Caco-2 (cell line): ENCODE results near the gene MAN1B1. TPM values are rescaled to one million over a fixed set of nuclear protein-coding genes. Genes with fewer than 3 reads are reported as not detected.

Source experiments
- Bru-seq: library from RNA; stranded (reverse); fragments of 400-500 nt; gene quantifications from one replicate; lab custom pipeline; 2021; lab: Mats Ljungman, UMichigan
- BruChase-seq, 2 experiments: library from RNA; stranded (reverse); fragments of 400-500 nt; gene quantifications; one replicate each; lab custom pipeline; 2021; lab: Mats Ljungman, UMichigan
- BruUV-seq: library from RNA; stranded (reverse); fragments of 400-500 nt; replicated peaks from 2 replicates; lab custom pipeline; 2021; lab: Mats Ljungman, UMichigan
- CTCF ChIA-PET: fragments of 300-600 bp; sonication (Branson Sonifier 250); formaldehyde crosslinking; loops from one replicate; lab custom pipeline; 2022; ENCODE audit warnings: antibody characterized with exemption; lab: Charles Lee
- POLR2A ChIA-PET: fragments of 300-600 bp; sonication (Branson Sonifier 250); formaldehyde crosslinking; loops from one replicate; lab custom pipeline; 2022; ENCODE audit warnings: antibody characterized with exemption; lab: Charles Lee
- DNase-seq, 2 experiments: peaks; one replicate each; pipeline versions ENCODE4 v3.0.0 to v3.0.0-alpha.2; 2020 to 2022
- H3K27me3 ChIP-seq: replicated peaks from 2 replicates; pipeline ENCODE4 v1.6.0; 2011; ENCODE audit warnings: low read length; ENCODE audit not compliant: control insufficient read depth, insufficient read depth
- H3K36me3 ChIP-seq: 2 replicates; pipeline ENCODE4 v1.5.1; 2011; ENCODE audit warnings: low read length; ENCODE audit not compliant: control insufficient read depth, insufficient read depth
- H3K4me1 ChIP-seq: fragments of 250-450 bp; sonication (Bioruptor Pico); 2 replicates; pipeline ENCODE4 v1.5.1; 2020; ENCODE audit warnings: mild to moderate bottlenecking
- H3K4me3 ChIP-seq: 2 replicates; pipeline ENCODE4 v1.5.1; 2011; ENCODE audit warnings: low read depth, mild to moderate bottlenecking, control low read depth, low read length
- H3K9me3 ChIP-seq: fragments of 250-450 bp; sonication (Bioruptor Pico); 2 replicates; pipeline ENCODE4 v1.5.1; 2020; ENCODE audit warnings: mild to moderate bottlenecking, moderate library complexity
- H3K27ac Mint-ChIP-seq: one replicate; pipeline ENCODE4 v1.8.0; 2022; ENCODE audit warnings: mixed read lengths; ENCODE audit not compliant: unreplicated experiment
- H3K27me3 Mint-ChIP-seq: one replicate; pipeline ENCODE4 v1.8.0; 2022; ENCODE audit warnings: mixed read lengths; ENCODE audit not compliant: insufficient read depth, unreplicated experiment
- H3K36me3 Mint-ChIP-seq: one replicate; pipeline ENCODE4 v1.8.0; 2022; ENCODE audit warnings: mild to moderate bottlenecking, mixed read lengths; ENCODE audit not compliant: insufficient read depth, unreplicated experiment
- H3K4me1 Mint-ChIP-seq: one replicate; pipeline ENCODE4 v1.8.0; 2022; ENCODE audit warnings: low read depth, mixed read lengths; ENCODE audit not compliant: unreplicated experiment
- H3K4me3 Mint-ChIP-seq: one replicate; pipeline ENCODE4 v1.8.0; 2022; ENCODE audit warnings: mild to moderate bottlenecking, moderate library complexity, mixed read lengths; ENCODE audit not compliant: unreplicated experiment
- H3K9me3 Mint-ChIP-seq: one replicate; pipeline ENCODE4 v1.8.0; 2022; ENCODE audit warnings: mixed read lengths; ENCODE audit not compliant: unreplicated experiment
- intact Hi-C: fragments of 100-400 bp; cut with micrococcal nuclease; formaldehyde crosslinking; loops from one replicate; pipeline ENCODE4 v1.10.0; 2022; ENCODE audit not compliant: unreplicated experiment
- long read RNA-seq: library from polyadenylated mRNA; stranded (forward); transcript quantifications from one replicate; pipeline ENCODE4 v2.0.0, GENCODE V29; 2022
- total RNA-seq: library from RNA; stranded (reverse); gene quantifications from 2 replicates; pipeline ENCODE4 v1.2.3, GENCODE V29; 2022
- TF ChIP-seq, protein P1 (sequence below), 2 experiments: fragments of 200-600 bp in 1 of 2; IDR thresholded peaks; 1 replicate in 1 of 2; 2 replicates in 1 of 2; pipeline versions ENCODE4 v1.5.1 to v1.8.0; 2011 to 2022; ENCODE audit warnings: antibody characterized with exemption in 1 of 2, control low read depth in 1 of 2, inconsistent platforms in 1 of 2, low read depth in 1 of 2, low read length in 1 of 2, mild to moderate bottlenecking in 1 of 2, moderate library complexity in 1 of 2; ENCODE audit not compliant: insufficient read depth in 1 of 2, severe bottlenecking in 1 of 2, unreplicated experiment in 1 of 2

Gene MAN1B1
- total RNA-seq = 57.7 and 58.0 TPM in 2 replicates
- Bru-seq, nascent RNA = percentile 53 among the genes with signal in this experiment
- BruChase-seq, experiment 1, labeled RNA remaining after a 2-hour chase = percentile 61 among the genes with signal in this experiment
- BruChase-seq, experiment 2, labeled RNA remaining after a 6-hour chase = percentile 68 among the genes with signal in this experiment
- long read RNA-seq, full-length matches to known transcripts = 106 of 133 reads
- long read RNA-seq, partial matches to known transcripts = 15 of 133 reads
- long read RNA-seq, other reads (novel, unspliced or antisense) = 12 of 133 reads

DNA sequence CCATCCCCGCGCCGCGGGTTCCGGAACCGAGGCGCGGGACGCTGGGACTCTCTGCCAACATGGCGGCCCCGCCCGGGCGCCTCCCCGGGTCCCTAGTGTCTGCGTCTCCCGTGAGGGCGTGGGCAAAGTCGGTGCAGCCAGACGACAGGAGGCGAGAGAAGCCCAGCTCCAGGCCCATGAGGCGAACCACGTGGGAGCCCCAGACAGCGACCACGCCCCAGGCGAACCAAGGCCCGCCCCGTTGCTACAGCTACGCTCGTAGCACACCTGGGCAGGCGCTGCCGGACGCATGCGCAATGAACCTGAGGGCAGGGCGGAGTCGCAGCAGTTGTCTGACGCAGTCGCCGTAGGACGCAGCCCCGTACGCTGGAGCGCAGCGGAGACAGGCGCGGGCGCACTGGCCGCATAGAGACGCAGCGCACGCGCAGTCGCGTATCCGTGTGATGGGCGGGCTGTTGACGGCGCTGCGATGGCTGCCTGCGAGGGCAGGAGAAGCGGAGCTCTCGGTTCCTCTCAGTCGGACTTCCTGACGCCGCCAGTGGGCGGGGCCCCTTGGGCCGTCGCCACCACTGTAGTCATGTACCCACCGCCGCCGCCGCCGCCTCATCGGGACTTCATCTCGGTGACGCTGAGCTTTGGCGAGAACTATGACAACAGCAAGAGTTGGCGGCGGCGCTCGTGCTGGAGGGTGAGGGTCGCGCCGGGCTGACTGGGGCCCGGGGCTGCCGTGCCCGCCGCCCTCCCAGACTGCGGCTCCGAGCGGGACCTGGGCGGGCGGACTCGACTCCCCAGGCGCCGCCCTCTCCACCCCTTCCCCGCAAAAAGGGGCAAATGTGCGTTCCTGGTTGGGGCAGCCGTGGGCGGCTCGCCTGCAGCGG, at the start of gene MAN1B1:
Gene MAN1B1, plus strand, starts transcription at position 455 of the 878 bp plus-strand sequence. Its CDS starts 15 bp downstream, at position 470.
- no TSS peak for BruUV-seq
- Mint-ChIP-seq H3K9me3 (no peaks in the 10 kb centered on the region), H3K4me1 (peaks cover 15% of the 10 kb centered on the region), H3K36me3 (peaks cover 22% of the 10 kb centered on the region), H3K27me3 (no peaks in the 10 kb centered on the region), H3K4me3 (peak within 1 kb of the TSS; percentile 100), H3K27ac (peak within 1 kb of the TSS; percentile 100)
- Histone ChIP-seq H3K9me3 (no peaks in the 10 kb centered on the region), H3K36me3 (no peaks in the 10 kb centered on the region; the same call in 1 of the 2 replicates), H3K4me3 (peak within 1 kb of the TSS; percentile 75), H3K4me1 (peaks cover 7% of the 10 kb centered on the region), H3K27me3 (no peaks in the 10 kb centered on the region)
- TF ChIP-seq, protein P1, sequence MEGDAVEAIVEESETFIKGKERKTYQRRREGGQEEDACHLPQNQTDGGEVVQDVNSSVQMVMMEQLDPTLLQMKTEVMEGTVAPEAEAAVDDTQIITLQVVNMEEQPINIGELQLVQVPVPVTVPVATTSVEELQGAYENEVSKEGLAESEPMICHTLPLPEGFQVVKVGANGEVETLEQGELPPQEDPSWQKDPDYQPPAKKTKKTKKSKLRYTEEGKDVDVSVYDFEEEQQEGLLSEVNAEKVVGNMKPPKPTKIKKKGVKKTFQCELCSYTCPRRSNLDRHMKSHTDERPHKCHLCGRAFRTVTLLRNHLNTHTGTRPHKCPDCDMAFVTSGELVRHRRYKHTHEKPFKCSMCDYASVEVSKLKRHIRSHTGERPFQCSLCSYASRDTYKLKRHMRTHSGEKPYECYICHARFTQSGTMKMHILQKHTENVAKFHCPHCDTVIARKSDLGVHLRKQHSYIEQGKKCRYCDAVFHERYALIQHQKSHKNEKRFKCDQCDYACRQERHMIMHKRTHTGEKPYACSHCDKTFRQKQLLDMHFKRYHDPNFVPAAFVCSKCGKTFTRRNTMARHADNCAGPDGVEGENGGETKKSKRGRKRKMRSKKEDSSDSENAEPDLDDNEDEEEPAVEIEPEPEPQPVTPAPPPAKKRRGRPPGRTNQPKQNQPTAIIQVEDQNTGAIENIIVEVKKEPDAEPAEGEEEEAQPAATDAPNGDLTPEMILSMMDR (IDR thresholded peaks at IDR 0.05; ENCODE audit: insufficient read depth in 1 of 2, low read depth in 1 of 2, low read length in 1 of 2, severe bottlenecking in 1 of 2, unreplicated experiment in 1 of 2) = no peak
- intact Hi-C loops = loop anchor here (1.0 kb wide), 1 partner anchor 16 kb away; the partner anchor contains the start of gene SAPCD2
- DNase-seq = peak; percentile 99
- CTCF ChIA-PET = interaction anchor here (0.6 to 2.9 kb wide), 23 partner anchors 9 to 393 kb away, joined by 3 to 42 read pairs (median 5); partner anchors contain the start of genes AJM1, CLIC3, NPDC1 and SAPCD2
- POLR2A ChIA-PET = interaction anchor here (0.5 to 1.8 kb wide), 19 partner anchors 15 to 393 kb away, joined by 3 to 24 read pairs (median 4); partner anchors contain the start of genes NRARP, PAXX, RABL6 and SAPCD2

GRCh38 chr9:137037035-137037434, 49.8 kb upstream of the MAN1B1 start:
- H3K36me3 ChIP-seq = no peaks in the 10 kb centered on the region
- no peaks in the 10 kb centered on the region for H3K4me1 Mint-ChIP-seq
- H3K27ac Mint-ChIP-seq = no peak overlapping the region
- ChIA-PET CTCF (interaction anchor here (0.9 kb wide), 1 partner anchor 80 kb away, joined by 3 read pairs; no protein-coding TSS in a partner anchor), POLR2A (no interaction called here)
- DNase-seq = no peak
- TF ChIP-seq, protein P1 (IDR thresholded peaks at IDR 0.05; ENCODE audit: insufficient read depth in 1 of 2, low read depth in 1 of 2, low read length in 1 of 2, severe bottlenecking in 1 of 2, unreplicated experiment in 1 of 2) = no peak
- no TSS peak for BruUV-seq
- H3K36me3 Mint-ChIP-seq = peaks cover 23% of the 10 kb centered on the region
- peaks cover 6% of the 10 kb centered on the region for H3K4me1 ChIP-seq
- H3K27me3 Mint-ChIP-seq = no peaks in the 10 kb centered on the region
- H3K4me3 Mint-ChIP-seq = no peak overlapping the region
- intact Hi-C loops = no loop called here
- no peak overlapping the region for H3K4me3 ChIP-seq
- H3K27me3 ChIP-seq = no peaks in the 10 kb centered on the region
- H3K9me3 Mint-ChIP-seq = no peaks in the 10 kb centered on the region
- H3K9me3 ChIP-seq = no peaks in the 10 kb centered on the region

DNA sequence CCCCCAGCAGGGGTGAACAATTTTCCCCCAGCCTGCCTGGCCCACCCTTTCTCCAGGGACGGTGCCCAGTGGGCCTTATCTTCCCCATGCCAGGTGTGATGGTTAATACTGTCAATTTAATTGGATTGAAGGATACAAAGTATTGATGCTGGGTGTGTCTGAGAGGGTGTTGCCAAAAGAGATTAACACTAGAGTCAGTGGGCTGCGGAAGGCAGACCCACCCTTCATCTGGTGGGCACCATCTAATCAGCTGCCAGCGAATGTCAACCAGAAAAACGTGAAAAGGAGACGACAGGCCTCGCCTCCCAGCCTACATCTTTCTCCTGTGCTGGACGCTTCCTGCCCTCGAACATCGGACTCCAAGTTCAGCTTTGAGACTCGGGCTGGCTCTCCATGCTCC, 49.3 kb upstream of the MAN1B1 start:
- BruUV-seq = no TSS peak
- CTCF ChIA-PET = no interaction called here
- no peaks in the 10 kb centered on the region for H3K27me3 Mint-ChIP-seq

More for the DNA sequence above, 49.3 kb upstream of the MAN1B1 start:
- TF ChIP-seq, protein P1 (IDR thresholded peaks at IDR 0.05; ENCODE audit: insufficient read depth in 1 of 2, low read depth in 1 of 2, low read length in 1 of 2, severe bottlenecking in 1 of 2, unreplicated experiment in 1 of 2) = no peak
- no peak for DNase-seq
- no peak overlapping the region for H3K4me3 ChIP-seq
- Mint-ChIP-seq H3K36me3 (peaks cover 23% of the 10 kb centered on the region), H3K27ac (no peak overlapping the region), H3K9me3 (no peaks in the 10 kb centered on the region), H3K4me3 (no peak overlapping the region), H3K4me1 (no peaks in the 10 kb centered on the region)
- H3K27me3 ChIP-seq = no peaks in the 10 kb centered on the region
- H3K4me1 ChIP-seq = peaks cover 6% of the 10 kb centered on the region
- intact Hi-C loops = no loop called here
- no peaks in the 10 kb centered on the region for H3K9me3 ChIP-seq
- no peaks in the 10 kb centered on the region for H3K36me3 ChIP-seq
- POLR2A ChIA-PET = no interaction called here
